GM10266 (cell line): Measurements from ENCODE around the gene CXADR.

ENCODE experiments used
- DNase-seq: peaks from one replicate; pipeline ENCODE4 v3.0.0; 2012; ENCODE audit errors: extremely low spot score
- CTCF ChIP-seq: IDR thresholded peaks from 2 replicates; pipeline ENCODE4 v1.5.1; 2012; ENCODE audit warnings: mild to moderate bottlenecking, low read depth; ENCODE audit not compliant: control insufficient read depth, insufficient read depth; ENCODE audit errors: missing control alignments

The CXADR gene

DNA sequence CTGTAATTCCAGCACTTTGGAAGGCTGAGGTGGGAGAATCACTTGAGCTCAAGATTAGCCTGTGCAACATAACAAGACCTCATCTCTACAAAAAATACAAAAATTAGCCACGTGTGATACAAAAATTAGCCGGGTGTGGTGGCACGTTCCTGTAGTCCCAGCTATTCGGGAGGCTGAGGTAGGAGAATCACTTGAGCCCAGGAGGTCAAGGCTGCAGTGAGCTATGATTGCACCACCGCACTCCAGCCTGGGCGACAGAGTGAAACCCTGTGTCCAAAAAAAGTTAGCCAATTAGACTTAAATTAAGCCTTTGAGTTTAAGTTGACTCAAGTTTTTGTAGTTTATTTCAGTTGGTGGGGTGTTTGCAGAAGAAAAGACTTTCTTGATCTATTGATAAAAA is 11.8 kb downstream of the CXADR start:
- TF ChIP-seq CTCF: no peak
- no peak for DNase-seq

GRCh38 chr21:17526776-17527175 is 13.9 kb downstream of the CXADR start:
- TF ChIP-seq CTCF: no peak

GRCh38 chr21:17527240-17527639 is 14.4 kb downstream of the CXADR start:
- DNase-seq: no peak
- no peak for TF ChIP-seq CTCF

More at GRCh38 chr21:17526776-17527175, 13.9 kb downstream of the CXADR start:
- DNase-seq: no peak

DNA sequence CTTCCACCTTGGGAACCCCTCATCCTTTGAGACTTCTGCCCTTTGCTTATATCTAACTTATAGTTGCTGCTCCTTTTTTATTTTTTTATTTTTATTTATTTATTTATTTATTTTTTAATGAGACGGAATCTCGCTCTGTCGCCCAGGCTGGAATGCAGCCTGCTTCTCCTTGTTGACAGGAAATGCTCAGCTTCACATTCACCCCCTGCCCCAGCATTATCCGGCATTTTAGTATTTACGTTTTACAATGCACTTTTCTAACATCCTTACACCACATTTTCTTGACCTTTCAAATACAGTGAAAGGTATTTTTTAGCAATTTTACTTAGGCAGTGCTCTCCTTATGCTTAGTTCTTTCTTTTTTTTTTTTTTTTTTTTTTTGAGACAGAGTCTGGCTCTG is 14.9 kb downstream of the CXADR start:
- no peak for DNase-seq
- no peak for TF ChIP-seq CTCF

- no peak for DNase-seq
- no peak for TF ChIP-seq CTCF
These were observed 16.8 kb downstream of the CXADR start for GRCh38 chr21:17529648-17530047.

DNA sequence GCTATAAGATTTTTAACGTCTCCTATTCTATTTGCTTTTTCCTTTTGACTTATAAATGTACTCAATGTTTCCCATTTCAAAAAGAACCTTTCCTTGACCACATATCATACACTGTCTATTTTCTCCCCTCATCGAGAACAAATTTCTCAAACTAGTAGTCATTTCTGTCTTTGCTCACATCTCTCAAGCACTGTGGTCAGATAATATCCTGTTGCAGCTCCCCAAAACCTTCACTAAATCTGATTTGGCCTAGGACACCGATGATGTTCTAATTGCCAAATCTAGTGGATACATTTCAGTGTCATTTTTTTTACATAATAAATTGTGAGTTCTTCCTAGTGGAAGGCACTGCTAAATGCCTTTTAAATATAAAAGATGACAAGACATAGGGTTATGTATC is 19.4 kb downstream of the CXADR start:
- TF ChIP-seq CTCF: no peak

DNA sequence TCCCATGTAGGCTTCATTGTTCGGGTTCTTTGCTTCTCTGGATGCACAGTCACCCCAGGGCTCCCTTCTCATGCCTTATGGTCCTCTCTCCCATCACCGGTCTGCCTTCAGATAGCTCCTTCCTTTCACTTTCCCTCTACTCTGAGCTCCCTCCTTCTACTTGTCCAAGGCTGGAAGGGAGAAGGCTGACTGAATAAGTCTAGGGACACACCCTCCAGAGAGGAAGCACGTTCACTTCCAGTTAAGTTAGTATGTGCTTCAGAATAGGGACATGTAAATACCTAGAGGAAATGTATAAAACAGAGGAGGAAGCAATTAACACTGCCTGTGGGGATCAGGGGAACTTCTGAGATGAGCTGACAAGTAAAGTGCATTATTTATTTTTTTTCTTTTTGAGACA is 23.5 kb downstream of the CXADR start:
- DNase-seq: no peak
- no peak for TF ChIP-seq CTCF

More for the DNA sequence above, 19.4 kb downstream of the CXADR start:
- DNase-seq: no peak
